ENCODE measurements around the gene GCN1.

DNA sequence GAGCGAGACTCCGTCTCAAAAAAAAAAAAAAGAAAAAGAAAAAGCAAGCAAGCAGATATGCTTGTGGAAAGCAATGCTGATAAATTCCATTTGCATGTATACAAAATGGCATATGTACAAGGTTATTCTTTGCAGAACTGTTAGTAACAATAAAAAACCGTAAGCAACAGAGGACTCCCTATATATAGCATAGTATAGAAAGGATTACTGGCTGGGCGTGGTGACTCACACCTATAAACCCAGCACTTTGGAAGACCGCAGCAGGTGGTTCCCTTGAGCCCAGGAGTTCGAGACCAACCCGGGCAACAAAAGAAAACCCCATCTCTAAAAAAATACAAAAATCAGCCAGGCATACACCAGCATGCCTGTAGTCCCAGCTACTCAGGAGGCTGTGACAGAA, 13.5 kb downstream of the GCN1 start:
- TF ChIP-seq, protein P1, sequence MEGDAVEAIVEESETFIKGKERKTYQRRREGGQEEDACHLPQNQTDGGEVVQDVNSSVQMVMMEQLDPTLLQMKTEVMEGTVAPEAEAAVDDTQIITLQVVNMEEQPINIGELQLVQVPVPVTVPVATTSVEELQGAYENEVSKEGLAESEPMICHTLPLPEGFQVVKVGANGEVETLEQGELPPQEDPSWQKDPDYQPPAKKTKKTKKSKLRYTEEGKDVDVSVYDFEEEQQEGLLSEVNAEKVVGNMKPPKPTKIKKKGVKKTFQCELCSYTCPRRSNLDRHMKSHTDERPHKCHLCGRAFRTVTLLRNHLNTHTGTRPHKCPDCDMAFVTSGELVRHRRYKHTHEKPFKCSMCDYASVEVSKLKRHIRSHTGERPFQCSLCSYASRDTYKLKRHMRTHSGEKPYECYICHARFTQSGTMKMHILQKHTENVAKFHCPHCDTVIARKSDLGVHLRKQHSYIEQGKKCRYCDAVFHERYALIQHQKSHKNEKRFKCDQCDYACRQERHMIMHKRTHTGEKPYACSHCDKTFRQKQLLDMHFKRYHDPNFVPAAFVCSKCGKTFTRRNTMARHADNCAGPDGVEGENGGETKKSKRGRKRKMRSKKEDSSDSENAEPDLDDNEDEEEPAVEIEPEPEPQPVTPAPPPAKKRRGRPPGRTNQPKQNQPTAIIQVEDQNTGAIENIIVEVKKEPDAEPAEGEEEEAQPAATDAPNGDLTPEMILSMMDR (optimal IDR thresholded peaks at IDR 0.05 in 1 of 3, IDR thresholded peaks at IDR 0.05 in 1 of 3, conservative IDR thresholded peaks at IDR 0.05 in 1 of 3; ENCODE audit: extremely low read depth in 1 of 3, insufficient read depth in 2 of 3, low read length in 3 of 3): no peak
- TF ChIP-seq EZH2 (IDR thresholded peaks at IDR 0.05; ENCODE audit: low read length): no peak
